T-helper 1 cell treated with Interleukin-12 subunit alpha and Interleukin-12 subunit beta and Interleukin-4 antibody, amounts not matched to agents 30 μg/mL and 1 μg/mL, for 36 hours (primary cell): ENCODE data around the gene MT4.
A peak's percentile ranks its signal among the peaks of the same experiment; 100 is the strongest.

Source experiments
- H3K27ac Mint-ChIP-seq: one replicate; pipeline ENCODE4 v1.8.0; 2021; ENCODE audit warnings: mild to moderate bottlenecking, mixed read lengths
- H3K27me3 Mint-ChIP-seq: one replicate; pipeline ENCODE4 v1.8.0; 2021; ENCODE audit warnings: low read depth, mixed read lengths
- H3K36me3 Mint-ChIP-seq: one replicate; pipeline ENCODE4 v1.8.0; 2021; ENCODE audit warnings: low read depth, mixed read lengths
- H3K4me1 Mint-ChIP-seq: one replicate; pipeline ENCODE4 v1.8.0; 2021; ENCODE audit warnings: low read depth, mixed read lengths
- H3K4me3 Mint-ChIP-seq: one replicate; pipeline ENCODE4 v1.8.0; 2021; ENCODE audit warnings: mild to moderate bottlenecking, moderate library complexity, mixed read lengths
- H3K9me3 Mint-ChIP-seq: one replicate; pipeline ENCODE4 v1.8.0; 2021; ENCODE audit warnings: mixed read lengths

Gene MT4

GRCh38 chr16:56547949-56548567, 16.8 kb upstream of the MT4 start:
- Mint-ChIP-seq H3K27me3 (peaks cover 10% of the 10 kb centered on the region), H3K4me1 (peaks cover 15% of the 10 kb centered on the region), H3K4me3 (no peak overlapping the region), H3K27ac (peak overlapping the region; percentile 41), H3K36me3 (no peaks in the 10 kb centered on the region), H3K9me3 (no peaks in the 10 kb centered on the region)

GRCh38 chr16:56549161-56549560, 15.7 kb upstream of the MT4 start:
- no peaks in the 10 kb centered on the region for H3K36me3 Mint-ChIP-seq
- H3K4me1 Mint-ChIP-seq = peaks cover 15% of the 10 kb centered on the region
- H3K9me3 Mint-ChIP-seq = no peaks in the 10 kb centered on the region
- no peak overlapping the region for H3K27ac Mint-ChIP-seq
- peaks cover 19% of the 10 kb centered on the region for H3K27me3 Mint-ChIP-seq
- H3K4me3 Mint-ChIP-seq = no peak overlapping the region

GRCh38 chr16:56549744-56550385, 15.0 kb upstream of the MT4 start:
- Mint-ChIP-seq H3K4me3 (no peak overlapping the region), H3K9me3 (no peaks in the 10 kb centered on the region), H3K36me3 (no peaks in the 10 kb centered on the region), H3K27me3 (peaks cover 22% of the 10 kb centered on the region), H3K4me1 (peaks cover 15% of the 10 kb centered on the region), H3K27ac (no peak overlapping the region)

GRCh38 chr16:56551796-56552738, 12.8 kb upstream of the MT4 start:
- Mint-ChIP-seq H3K4me3 (no peak overlapping the region), H3K27me3 (peaks cover 26% of the 10 kb centered on the region), H3K9me3 (no peaks in the 10 kb centered on the region), H3K4me1 (peaks cover 12% of the 10 kb centered on the region), H3K36me3 (no peaks in the 10 kb centered on the region), H3K27ac (no peak overlapping the region)

- Mint-ChIP-seq H3K4me3 (no peak overlapping the region), H3K27ac (no peak overlapping the region), H3K4me1 (no peaks in the 10 kb centered on the region), H3K27me3 (peaks cover 37% of the 10 kb centered on the region), H3K36me3 (no peaks in the 10 kb centered on the region), H3K9me3 (no peaks in the 10 kb centered on the region)
Measured at GRCh38 chr16:56554441-56554840, 10.4 kb upstream of the MT4 start.

- no peaks in the 10 kb centered on the region for H3K36me3 Mint-ChIP-seq
- H3K4me1 Mint-ChIP-seq = no peaks in the 10 kb centered on the region
- H3K27me3 Mint-ChIP-seq = peaks cover 39% of the 10 kb centered on the region
- peak overlapping the region; percentile 11 for H3K27ac Mint-ChIP-seq
- H3K4me3 Mint-ChIP-seq = no peak overlapping the region
- no peaks in the 10 kb centered on the region for H3K9me3 Mint-ChIP-seq
Measured at GRCh38 chr16:56558024-56558747, 6.7 kb upstream of the MT4 start.

GRCh38 chr16:56559109-56559508, 5.8 kb upstream of the MT4 start:
- Mint-ChIP-seq H3K4me3 (no peak overlapping the region), H3K27ac (no peak overlapping the region), H3K27me3 (peaks cover 31% of the 10 kb centered on the region), H3K9me3 (no peaks in the 10 kb centered on the region), H3K4me1 (no peaks in the 10 kb centered on the region), H3K36me3 (no peaks in the 10 kb centered on the region)

GRCh38 chr16:56560447-56560846, 4.4 kb upstream of the MT4 start:
- H3K4me3 Mint-ChIP-seq = no peak overlapping the region
- H3K27ac Mint-ChIP-seq = no peak overlapping the region
- H3K4me1 Mint-ChIP-seq = no peaks in the 10 kb centered on the region

GRCh38 chr16:56561126-56561525, 3.7 kb upstream of the MT4 start:
- Mint-ChIP-seq H3K36me3 (no peaks in the 10 kb centered on the region), H3K4me3 (no peak overlapping the region), H3K9me3 (no peaks in the 10 kb centered on the region), H3K4me1 (peaks cover under 1% of the 10 kb centered on the region), H3K27ac (no peak overlapping the region), H3K27me3 (peaks cover 22% of the 10 kb centered on the region)

More at GRCh38 chr16:56560447-56560846, 4.4 kb upstream of the MT4 start:
- H3K36me3 Mint-ChIP-seq = no peaks in the 10 kb centered on the region
- H3K9me3 Mint-ChIP-seq = no peaks in the 10 kb centered on the region
- peaks cover 28% of the 10 kb centered on the region for H3K27me3 Mint-ChIP-seq

GRCh38 chr16:56569971-56570370, 5.1 kb downstream of the MT4 start:
- Mint-ChIP-seq H3K4me3 (no peak overlapping the region), H3K27ac (no peak overlapping the region), H3K9me3 (no peaks in the 10 kb centered on the region), H3K27me3 (peaks cover 6% of the 10 kb centered on the region), H3K36me3 (no peaks in the 10 kb centered on the region), H3K4me1 (peaks cover 5% of the 10 kb centered on the region)

GRCh38 chr16:56571525-56571924, 6.7 kb downstream of the MT4 start:
- H3K27me3 Mint-ChIP-seq = peaks cover 5% of the 10 kb centered on the region
- H3K4me1 Mint-ChIP-seq = peaks cover under 1% of the 10 kb centered on the region
- no peaks in the 10 kb centered on the region for H3K36me3 Mint-ChIP-seq
- H3K4me3 Mint-ChIP-seq = no peak overlapping the region
- H3K9me3 Mint-ChIP-seq = no peaks in the 10 kb centered on the region
- no peak overlapping the region for H3K27ac Mint-ChIP-seq

- H3K27ac Mint-ChIP-seq = no peak overlapping the region
- no peaks in the 10 kb centered on the region for H3K36me3 Mint-ChIP-seq
- H3K27me3 Mint-ChIP-seq = peaks cover 4% of the 10 kb centered on the region
- H3K4me1 Mint-ChIP-seq = peaks cover 8% of the 10 kb centered on the region
- H3K9me3 Mint-ChIP-seq = no peaks in the 10 kb centered on the region
- no peak overlapping the region for H3K4me3 Mint-ChIP-seq
Measured at GRCh38 chr16:56574625-56575024, 9.8 kb downstream of the MT4 start.

GRCh38 chr16:56576585-56577299, 11.9 kb downstream of the MT4 start:
- peaks cover 8% of the 10 kb centered on the region for H3K4me1 Mint-ChIP-seq
- H3K27me3 Mint-ChIP-seq = peaks cover 15% of the 10 kb centered on the region
- no peaks in the 10 kb centered on the region for H3K9me3 Mint-ChIP-seq
- no peaks in the 10 kb centered on the region for H3K36me3 Mint-ChIP-seq
- no peak overlapping the region for H3K4me3 Mint-ChIP-seq
- H3K27ac Mint-ChIP-seq = peak overlapping the region; percentile 63

- Mint-ChIP-seq H3K27ac (peak overlapping the region; percentile 63), H3K27me3 (peaks cover 18% of the 10 kb centered on the region), H3K9me3 (no peaks in the 10 kb centered on the region), H3K4me1 (peaks cover 8% of the 10 kb centered on the region), H3K36me3 (no peaks in the 10 kb centered on the region), H3K4me3 (no peak overlapping the region)
Measured at GRCh38 chr16:56577300-56577625, 12.4 kb downstream of the MT4 start.
